ENCODE measurements around the gene VSTM2L. TPM values are rescaled to one million over a fixed set of nuclear protein-coding genes. Genes with fewer than 3 reads are reported as not detected.

Gene VSTM2L
- total RNA-seq, 1 experiment from 2014 or later, result 0.71 TPM

DNA sequence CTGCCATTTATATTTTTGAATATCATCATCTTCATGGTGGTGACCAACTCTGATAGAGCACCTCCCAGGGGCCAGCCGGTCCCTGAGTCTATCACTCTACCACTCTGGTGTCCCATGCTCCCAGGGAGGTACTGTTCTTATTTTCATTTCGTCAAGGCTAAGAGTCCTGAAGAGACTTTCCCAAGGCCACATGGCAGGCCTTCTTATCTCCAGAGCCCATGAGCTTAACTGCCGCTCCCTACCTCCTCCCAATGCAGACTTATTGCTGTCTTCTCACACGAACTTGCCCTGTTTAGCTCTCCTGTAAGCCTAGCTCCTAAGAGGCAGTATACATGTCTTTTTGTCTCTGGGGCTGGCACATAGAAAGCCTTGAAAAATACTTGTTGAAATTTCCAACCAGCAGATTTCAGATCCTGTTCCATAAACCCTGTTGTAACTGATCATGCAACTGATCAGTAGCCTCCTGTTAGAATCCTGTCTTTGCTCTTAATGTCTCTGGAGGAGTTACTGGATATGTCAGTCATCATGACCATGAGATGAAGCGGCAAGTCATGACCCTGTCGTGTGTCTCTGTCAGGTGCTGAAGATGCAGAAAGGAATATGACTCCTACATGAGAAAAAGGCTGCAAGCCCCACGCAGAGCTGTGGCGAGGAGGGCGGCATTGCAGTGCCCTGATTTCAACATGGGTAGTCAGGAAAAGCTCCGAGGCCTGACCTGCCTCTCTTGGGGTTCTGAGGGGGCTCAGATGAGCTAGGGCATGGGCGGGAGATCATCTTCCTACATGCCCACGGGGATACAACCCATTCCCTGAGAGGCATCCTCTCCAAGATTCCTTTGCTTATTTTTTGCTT lies 70.4 kb downstream of the VSTM2L start:
- Mint-ChIP-seq H3K27ac (ENCODE audit: unreplicated experiment) (no peak overlapping the region), H3K36me3 (ENCODE audit: insufficient read depth, unreplicated experiment) (no peaks in the 10 kb centered on the region), H3K9me3 (ENCODE audit: low read depth, unreplicated experiment) (peaks cover 2% of the 10 kb centered on the region), H3K4me3 (ENCODE audit: low read depth, unreplicated experiment) (no peak overlapping the region), H3K27me3 (ENCODE audit: unreplicated experiment) (no peaks in the 10 kb centered on the region), H3K4me1 (ENCODE audit: low read depth, unreplicated experiment) (no peaks in the 10 kb centered on the region)
- intact Hi-C loops (cut with micrococcal nuclease; ENCODE audit: unreplicated experiment), result no loop called here
- TF ChIP-seq, protein P1, sequence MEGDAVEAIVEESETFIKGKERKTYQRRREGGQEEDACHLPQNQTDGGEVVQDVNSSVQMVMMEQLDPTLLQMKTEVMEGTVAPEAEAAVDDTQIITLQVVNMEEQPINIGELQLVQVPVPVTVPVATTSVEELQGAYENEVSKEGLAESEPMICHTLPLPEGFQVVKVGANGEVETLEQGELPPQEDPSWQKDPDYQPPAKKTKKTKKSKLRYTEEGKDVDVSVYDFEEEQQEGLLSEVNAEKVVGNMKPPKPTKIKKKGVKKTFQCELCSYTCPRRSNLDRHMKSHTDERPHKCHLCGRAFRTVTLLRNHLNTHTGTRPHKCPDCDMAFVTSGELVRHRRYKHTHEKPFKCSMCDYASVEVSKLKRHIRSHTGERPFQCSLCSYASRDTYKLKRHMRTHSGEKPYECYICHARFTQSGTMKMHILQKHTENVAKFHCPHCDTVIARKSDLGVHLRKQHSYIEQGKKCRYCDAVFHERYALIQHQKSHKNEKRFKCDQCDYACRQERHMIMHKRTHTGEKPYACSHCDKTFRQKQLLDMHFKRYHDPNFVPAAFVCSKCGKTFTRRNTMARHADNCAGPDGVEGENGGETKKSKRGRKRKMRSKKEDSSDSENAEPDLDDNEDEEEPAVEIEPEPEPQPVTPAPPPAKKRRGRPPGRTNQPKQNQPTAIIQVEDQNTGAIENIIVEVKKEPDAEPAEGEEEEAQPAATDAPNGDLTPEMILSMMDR (IDR thresholded peaks at IDR 0.05; ENCODE audit: unreplicated experiment), result no peak
- DNase-seq, result no peak
- CTCF ChIA-PET, result interaction anchor here (0.7 kb wide), 1 partner anchor 135 kb away, joined by 5 read pairs; no protein-coding TSS in a partner anchor
- no TSS peak for BruUV-seq (replicated peaks)

DNA sequence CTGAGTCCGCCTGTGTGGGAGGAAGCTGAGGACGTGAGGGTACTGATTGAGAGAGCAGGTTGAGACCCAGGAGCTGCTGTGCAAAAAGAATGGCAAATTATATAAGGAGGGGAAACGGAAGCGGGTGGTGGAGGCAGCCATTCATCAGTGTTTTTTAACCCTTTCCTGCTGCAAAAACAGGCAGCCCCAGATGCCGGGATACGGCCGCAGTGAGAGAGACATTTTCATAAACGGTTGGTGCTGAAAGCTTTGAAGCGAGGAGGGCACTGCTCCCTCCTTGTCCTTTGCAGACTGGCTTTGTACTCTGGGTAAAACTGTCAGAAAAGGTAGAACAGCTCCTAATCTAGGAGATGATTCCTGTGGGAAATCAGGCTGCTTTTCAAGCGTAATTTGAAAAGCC lies 74.0 kb downstream of the VSTM2L start:
- TF ChIP-seq, protein P1 (IDR thresholded peaks at IDR 0.05; ENCODE audit: unreplicated experiment), result no peak
- Mint-ChIP-seq H3K27ac (ENCODE audit: unreplicated experiment) (no peak overlapping the region), H3K36me3 (ENCODE audit: insufficient read depth, unreplicated experiment) (peaks cover 7% of the 10 kb centered on the region), H3K9me3 (ENCODE audit: low read depth, unreplicated experiment) (peaks cover 2% of the 10 kb centered on the region), H3K27me3 (ENCODE audit: unreplicated experiment) (no peaks in the 10 kb centered on the region), H3K4me1 (ENCODE audit: low read depth, unreplicated experiment) (no peaks in the 10 kb centered on the region), H3K4me3 (ENCODE audit: low read depth, unreplicated experiment) (no peak overlapping the region)
- DNase-seq, result no peak
- BruUV-seq (replicated peaks), result no TSS peak
- intact Hi-C loops (cut with micrococcal nuclease; ENCODE audit: unreplicated experiment), result no loop called here
- CTCF ChIA-PET, result no interaction called here

DNA sequence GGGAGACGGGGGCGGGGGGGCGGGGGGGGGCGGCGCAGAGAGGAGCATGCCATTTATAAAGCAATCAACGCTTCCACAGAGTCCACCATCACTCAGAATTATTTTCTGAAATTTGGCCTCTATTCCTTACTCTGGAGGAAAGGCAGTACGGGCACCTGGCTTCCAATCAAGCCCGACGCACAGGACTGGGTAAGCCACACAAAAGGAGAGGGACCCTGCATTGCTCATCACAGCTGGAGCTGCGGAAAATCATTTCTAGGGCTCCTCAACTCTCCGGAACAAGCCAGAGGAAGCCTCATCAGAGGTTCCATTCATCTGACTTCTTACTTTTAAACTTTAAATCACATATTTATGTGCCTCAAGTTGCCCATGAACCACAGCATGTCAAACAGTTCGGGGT lies 74.4 kb downstream of the VSTM2L start:
- TF ChIP-seq, protein P1 (IDR thresholded peaks at IDR 0.05; ENCODE audit: unreplicated experiment), result no peak
- intact Hi-C loops (cut with micrococcal nuclease; ENCODE audit: unreplicated experiment), result no loop called here
- Mint-ChIP-seq H3K27ac (ENCODE audit: unreplicated experiment) (no peak overlapping the region), H3K4me3 (ENCODE audit: low read depth, unreplicated experiment) (no peak overlapping the region), H3K4me1 (ENCODE audit: low read depth, unreplicated experiment) (no peaks in the 10 kb centered on the region), H3K9me3 (ENCODE audit: low read depth, unreplicated experiment) (peaks cover 2% of the 10 kb centered on the region), H3K36me3 (ENCODE audit: insufficient read depth, unreplicated experiment) (peaks cover 9% of the 10 kb centered on the region), H3K27me3 (ENCODE audit: unreplicated experiment) (no peaks in the 10 kb centered on the region)
- no peak for DNase-seq
- no TSS peak for BruUV-seq (replicated peaks)
- CTCF ChIA-PET, result no interaction called here

DNA sequence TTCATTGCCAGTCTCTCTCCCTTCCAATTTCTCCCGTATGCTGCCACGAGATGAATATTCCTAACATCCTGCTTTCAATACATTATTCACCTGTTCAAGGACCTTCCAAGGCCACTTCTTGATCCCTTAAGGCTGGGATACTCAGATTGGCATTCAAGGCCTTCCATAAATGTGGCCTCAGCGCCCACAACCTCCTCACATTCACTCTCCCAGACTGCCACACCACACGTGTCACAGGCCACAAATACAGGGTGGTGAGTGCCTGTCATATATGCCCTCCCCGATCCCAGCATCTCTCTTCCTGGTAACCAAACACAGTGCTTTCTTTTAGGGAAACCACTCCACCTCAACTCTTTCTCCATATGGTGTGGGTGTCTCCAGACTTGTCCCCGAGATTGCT lies 74.9 kb downstream of the VSTM2L start:
- TF ChIP-seq, protein P1 (IDR thresholded peaks at IDR 0.05; ENCODE audit: unreplicated experiment), result no peak
- DNase-seq, result no peak
- no peak overlapping the region for H3K4me3 Mint-ChIP-seq (ENCODE audit: low read depth, unreplicated experiment)
- intact Hi-C loops (cut with micrococcal nuclease; ENCODE audit: unreplicated experiment), result no loop called here
- no TSS peak for BruUV-seq (replicated peaks)
- H3K27ac Mint-ChIP-seq (ENCODE audit: unreplicated experiment), result no peak overlapping the region
- no peaks in the 10 kb centered on the region for H3K27me3 Mint-ChIP-seq (ENCODE audit: unreplicated experiment)
- peaks cover 13% of the 10 kb centered on the region for H3K36me3 Mint-ChIP-seq (ENCODE audit: insufficient read depth, unreplicated experiment)
- H3K4me1 Mint-ChIP-seq (ENCODE audit: low read depth, unreplicated experiment), result no peaks in the 10 kb centered on the region
- peaks cover 2% of the 10 kb centered on the region for H3K9me3 Mint-ChIP-seq (ENCODE audit: low read depth, unreplicated experiment)
- CTCF ChIA-PET, result no interaction called here
